ENCODE data around the gene NEDD4. TPM values are rescaled to one million over a fixed set of nuclear protein-coding genes. Genes with fewer than 3 reads are reported as not detected.
A peak's percentile ranks its signal among the peaks of the same experiment; 100 is the strongest.

NEDD4 gene
- total and polyA plus RNA-seq, 4 donors = 3.5 to 22.0 (median 7.7) TPM

- no peak overlapping the region for H3K27ac ChIP-seq (ENCODE audit: low read depth in 1 of 2, low read length in 1 of 2)
- H3K27me3 ChIP-seq (ENCODE audit: control insufficient read depth in 3 of 3, insufficient read depth in 3 of 3, low read length in 2 of 3) = no peaks in the 10 kb centered on the region
- no peaks in the 10 kb centered on the region for H3K9me3 ChIP-seq (ENCODE audit: control insufficient read depth in 4 of 4, insufficient read depth in 3 of 4, low read length in 3 of 4)
- DNase-seq (peak in 2 of 3 donors; percentile 10 to 34), ATAC-seq (ENCODE audit: insufficient read depth, low FRiP score) (no peak)
- no peak for TF ChIP-seq CTCF (IDR thresholded peaks at IDR 0.05; ENCODE audit: control extremely low read depth, extremely low read depth)
- H3K4me1 ChIP-seq (ENCODE audit: control insufficient read depth in 5 of 5, insufficient read depth in 5 of 5, low read length in 5 of 5) = no peaks in the 10 kb centered on the region
- WGBS, 2 donors = 72 to 85% methylated on average over 11 of the region's 11 CpGs
- no peak overlapping the region for H3K9ac ChIP-seq (ENCODE audit: insufficient read depth in 1 of 2, low read length in 2 of 2)
- H3K4me3 ChIP-seq = no peak overlapping the region
- no peaks in the 10 kb centered on the region for H3K36me3 ChIP-seq (ENCODE audit: control insufficient read depth in 4 of 4, insufficient read depth in 4 of 4, low read length in 4 of 4)
Observed at GRCh38 chr15:55916666-55917409, 76.6 kb downstream of the NEDD4 start.

DNA sequence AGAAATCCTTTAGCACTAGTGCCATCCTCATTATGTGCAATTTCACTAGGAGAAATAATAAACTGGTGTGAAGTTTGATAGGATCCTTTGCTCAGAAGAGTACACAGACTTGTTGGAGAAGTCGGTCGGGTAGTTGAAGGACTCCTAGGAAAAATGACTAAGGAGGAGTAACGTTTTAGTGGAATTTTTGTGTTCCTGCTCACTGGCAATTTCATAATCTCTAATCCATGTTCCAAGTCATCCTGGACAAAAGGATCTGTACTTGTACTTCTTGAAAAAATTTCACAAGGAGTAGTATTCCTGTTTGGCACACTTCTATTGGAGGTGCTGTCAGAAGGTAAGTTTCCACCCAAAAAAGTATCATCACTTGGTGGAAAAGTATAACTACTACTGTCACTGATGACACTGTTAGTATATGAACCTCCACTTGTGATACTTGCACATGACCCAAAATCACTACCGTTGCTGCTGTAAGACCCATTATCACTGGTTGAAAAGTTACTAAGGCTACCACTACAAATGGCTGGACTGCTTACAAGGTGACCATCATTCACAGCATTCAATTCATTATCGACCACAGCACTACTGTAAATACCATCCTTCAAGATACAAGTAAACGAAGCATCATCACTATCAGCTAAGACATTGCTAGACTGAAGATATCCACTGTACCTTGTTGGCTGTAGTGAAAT, 77.4 kb downstream of the NEDD4 start:
- H3K36me3 ChIP-seq (ENCODE audit: control insufficient read depth in 4 of 4, insufficient read depth in 4 of 4, low read length in 4 of 4) = no peaks in the 10 kb centered on the region
- H3K9ac ChIP-seq (ENCODE audit: insufficient read depth in 1 of 2, low read length in 2 of 2) = no peak overlapping the region
- DNase-seq (no peak), ATAC-seq (ENCODE audit: insufficient read depth, low FRiP score) (no peak)
- 88 to 89% methylated on average over 6 of the region's 6 CpGs for WGBS, 2 donors
- H3K27ac ChIP-seq (ENCODE audit: low read depth in 1 of 2, low read length in 1 of 2) = no peak overlapping the region
- H3K4me3 ChIP-seq = no peak overlapping the region
- no peaks in the 10 kb centered on the region for H3K4me1 ChIP-seq (ENCODE audit: control insufficient read depth in 5 of 5, insufficient read depth in 5 of 5, low read length in 5 of 5)
- TF ChIP-seq CTCF (IDR thresholded peaks at IDR 0.05; ENCODE audit: control extremely low read depth, extremely low read depth) = no peak
- no peaks in the 10 kb centered on the region for H3K27me3 ChIP-seq (ENCODE audit: control insufficient read depth in 3 of 3, insufficient read depth in 3 of 3, low read length in 2 of 3)
- no peaks in the 10 kb centered on the region for H3K9me3 ChIP-seq (ENCODE audit: control insufficient read depth in 4 of 4, insufficient read depth in 3 of 4, low read length in 3 of 4)

- ATAC-seq (ENCODE audit: insufficient read depth, low FRiP score) = no peak
- H3K9me3 ChIP-seq (ENCODE audit: control insufficient read depth in 4 of 4, insufficient read depth in 3 of 4, low read length in 3 of 4) = no peaks in the 10 kb centered on the region
- H3K27ac ChIP-seq (ENCODE audit: low read depth in 1 of 2, low read length in 1 of 2) = no peak overlapping the region
- no peak overlapping the region for H3K4me3 ChIP-seq
- no peak for TF ChIP-seq CTCF (IDR thresholded peaks at IDR 0.05; ENCODE audit: control extremely low read depth, extremely low read depth)
- no peak for DNase-seq
- whole genome bisulfite sequencing, 2 donors = 80 to 93% methylated on average over 1 of the region's 1 CpG
- no peak overlapping the region for H3K9ac ChIP-seq (ENCODE audit: insufficient read depth in 1 of 2, low read length in 2 of 2)
- no peaks in the 10 kb centered on the region for H3K4me1 ChIP-seq (ENCODE audit: control insufficient read depth in 5 of 5, insufficient read depth in 5 of 5, low read length in 5 of 5)
- no peaks in the 10 kb centered on the region for H3K27me3 ChIP-seq (ENCODE audit: control insufficient read depth in 3 of 3, insufficient read depth in 3 of 3, low read length in 2 of 3)
- no peaks in the 10 kb centered on the region for H3K36me3 ChIP-seq (ENCODE audit: control insufficient read depth in 4 of 4, insufficient read depth in 4 of 4, low read length in 4 of 4)
Observed at GRCh38 chr15:55915221-55915620, 78.2 kb downstream of the NEDD4 start.
